GM21447 (cell line): ENCODE measurements around the gene PDE4B.
A peak's percentile ranks its signal among the peaks of the same experiment; 100 is the strongest.
"Not testable (repeated sequence)": the region's sequence is repeated elsewhere in the genome, so short reads cannot be mapped to it uniquely, and the experiment has no call there.

Source experiments
- ATAC-seq: cut with Tn5 transposase; IDR thresholded peaks from one replicate; pipeline ENCODE4 v1.9.1; 2021; ENCODE audit not compliant: unreplicated experiment

Gene PDE4B

GRCh38 chr1:66300280-66300971 lies 507.7 kb downstream of the PDE4B start:
- ATAC-seq: no peak

GRCh38 chr1:66300972-66301451 lies 508.3 kb downstream of the PDE4B start:
- ATAC-seq: peak; percentile 85

GRCh38 chr1:66302184-66302742 lies 509.6 kb downstream of the PDE4B start:
- no peak for ATAC-seq

- ATAC-seq: no peak
Measured at GRCh38 chr1:66302815-66303214, 510.1 kb downstream of the PDE4B start.

- no peak for ATAC-seq
Measured at GRCh38 chr1:66303646-66304045, 511.0 kb downstream of the PDE4B start.

- no peak for ATAC-seq
Measured at GRCh38 chr1:66304128-66304527, 511.4 kb downstream of the PDE4B start.

GRCh38 chr1:66305927-66306326 lies 513.2 kb downstream of the PDE4B start:
- no peak for ATAC-seq

GRCh38 chr1:66309006-66309741 lies 516.5 kb downstream of the PDE4B start:
- ATAC-seq: no peak

GRCh38 chr1:66311092-66311491 lies 518.4 kb downstream of the PDE4B start:
- no peak for ATAC-seq

GRCh38 chr1:66311628-66312027 lies 518.9 kb downstream of the PDE4B start:
- no peak for ATAC-seq

- ATAC-seq: no peak
Measured at GRCh38 chr1:66312271-66312990, 519.7 kb downstream of the PDE4B start.

- no peak for ATAC-seq
Measured at GRCh38 chr1:66313429-66313828, 520.7 kb downstream of the PDE4B start.

- no peak for ATAC-seq
Measured at GRCh38 chr1:66315671-66316070, 523.0 kb downstream of the PDE4B start.

- ATAC-seq: no peak
Measured at GRCh38 chr1:66316464-66317247, 524.0 kb downstream of the PDE4B start.

GRCh38 chr1:66317248-66317515 lies 524.5 kb downstream of the PDE4B start:
- no peak for ATAC-seq

GRCh38 chr1:66320231-66320630 lies 527.5 kb downstream of the PDE4B start:
- ATAC-seq: no peak

GRCh38 chr1:66322462-66322861 lies 529.8 kb downstream of the PDE4B start:
- not testable (repeated sequence) for ATAC-seq

GRCh38 chr1:66323958-66324625 lies 531.4 kb downstream of the PDE4B start:
- ATAC-seq: no peak

GRCh38 chr1:66325594-66326380 lies 533.1 kb downstream of the PDE4B start:
- no peak for ATAC-seq

- ATAC-seq: no peak
Measured at GRCh38 chr1:66326867-66327266, 534.2 kb downstream of the PDE4B start.
